ENCODE data around the gene TPRG1. TPM values are rescaled to one million over a fixed set of nuclear protein-coding genes. Genes with fewer than 3 reads are reported as not detected.

The TPRG1 gene
- total RNA-seq, 1 experiment from 2014 or later, result 0.04 TPM

- DNase-seq, result peak; percentile 7 to 55
- Histone ChIP-seq H3K27me3 (no peaks in the 10 kb centered on the region), H3K9me3 (replicated peaks) (no peaks in the 10 kb centered on the region), H3K4me3 (no peak overlapping the region), H3K4me1 (no peaks in the 10 kb centered on the region), H3K27ac (no peak overlapping the region), H3K36me3 (no peaks in the 10 kb centered on the region)
These were observed 23.7 kb upstream of the TPRG1 start for GRCh38 chr3:189148081-189148507.

GRCh38 chr3:189149203-189149602 is 22.6 kb upstream of the TPRG1 start:
- H3K27me3 ChIP-seq, result no peaks in the 10 kb centered on the region
- H3K36me3 ChIP-seq, result no peaks in the 10 kb centered on the region
- H3K27ac ChIP-seq, result no peak overlapping the region
- no peaks in the 10 kb centered on the region for H3K4me1 ChIP-seq
- no peak for DNase-seq
- H3K9me3 ChIP-seq (replicated peaks), result no peaks in the 10 kb centered on the region
- H3K4me3 ChIP-seq, result no peak overlapping the region

- Histone ChIP-seq H3K27me3 (no peaks in the 10 kb centered on the region), H3K9me3 (replicated peaks) (no peaks in the 10 kb centered on the region), H3K4me3 (no peak overlapping the region), H3K27ac (no peak overlapping the region), H3K36me3 (no peaks in the 10 kb centered on the region), H3K4me1 (no peaks in the 10 kb centered on the region)
- DNase-seq, result no peak
These were observed 14.4 kb upstream of the TPRG1 start for GRCh38 chr3:189157232-189158007.

- H3K4me1 ChIP-seq, result no peaks in the 10 kb centered on the region
- H3K4me3 ChIP-seq, result no peak overlapping the region
- no peaks in the 10 kb centered on the region for H3K36me3 ChIP-seq
- H3K27ac ChIP-seq, result no peak overlapping the region
- no peaks in the 10 kb centered on the region for H3K9me3 ChIP-seq (replicated peaks)
- H3K27me3 ChIP-seq, result no peaks in the 10 kb centered on the region
- DNase-seq, result no peak
These were observed 13.7 kb upstream of the TPRG1 start for GRCh38 chr3:189158034-189158433.

GRCh38 chr3:189160519-189161309 is 11.1 kb upstream of the TPRG1 start:
- Histone ChIP-seq H3K9me3 (replicated peaks) (no peaks in the 10 kb centered on the region), H3K27me3 (no peaks in the 10 kb centered on the region), H3K4me1 (no peaks in the 10 kb centered on the region), H3K4me3 (no peak overlapping the region), H3K36me3 (no peaks in the 10 kb centered on the region), H3K27ac (no peak overlapping the region)
- no peak for DNase-seq

GRCh38 chr3:189165092-189165612 is 6.6 kb upstream of the TPRG1 start:
- no peaks in the 10 kb centered on the region for H3K27me3 ChIP-seq
- no peak overlapping the region for H3K4me3 ChIP-seq
- no peaks in the 10 kb centered on the region for H3K36me3 ChIP-seq
- H3K27ac ChIP-seq, result no peak overlapping the region
- no peaks in the 10 kb centered on the region for H3K4me1 ChIP-seq
- no peaks in the 10 kb centered on the region for H3K9me3 ChIP-seq (replicated peaks)
- DNase-seq, result no peak

- Histone ChIP-seq H3K27me3 (no peaks in the 10 kb centered on the region), H3K4me1 (no peaks in the 10 kb centered on the region), H3K4me3 (no peak overlapping the region)
These were observed 5.5 kb upstream of the TPRG1 start for GRCh38 chr3:189166321-189166720.

GRCh38 chr3:189167027-189167766 is 4.6 kb upstream of the TPRG1 start:
- Histone ChIP-seq H3K27ac (no peak overlapping the region), H3K9me3 (replicated peaks) (no peaks in the 10 kb centered on the region), H3K4me3 (no peak overlapping the region), H3K27me3 (no peaks in the 10 kb centered on the region), H3K4me1 (no peaks in the 10 kb centered on the region), H3K36me3 (no peaks in the 10 kb centered on the region)
- DNase-seq, result no peak

More at GRCh38 chr3:189166321-189166720, 5.5 kb upstream of the TPRG1 start:
- DNase-seq, result no peak
- H3K27ac ChIP-seq, result no peak overlapping the region
- H3K36me3 ChIP-seq, result no peaks in the 10 kb centered on the region
- H3K9me3 ChIP-seq (replicated peaks), result no peaks in the 10 kb centered on the region

- Histone ChIP-seq H3K4me3 (no peak overlapping the region), H3K9me3 (replicated peaks) (no peaks in the 10 kb centered on the region), H3K27me3 (no peaks in the 10 kb centered on the region), H3K27ac (no peak overlapping the region), H3K4me1 (no peaks in the 10 kb centered on the region), H3K36me3 (no peaks in the 10 kb centered on the region)
- DNase-seq, result no peak
These were observed 3.1 kb upstream of the TPRG1 start for GRCh38 chr3:189168711-189169110.

- Histone ChIP-seq H3K36me3 (no peaks in the 10 kb centered on the region), H3K4me1 (no peaks in the 10 kb centered on the region), H3K4me3 (no peak overlapping the region), H3K27me3 (no peaks in the 10 kb centered on the region), H3K9me3 (replicated peaks) (no peaks in the 10 kb centered on the region), H3K27ac (no peak overlapping the region)
- no peak for DNase-seq
These were observed 2.0 kb upstream of the TPRG1 start for GRCh38 chr3:189169728-189170127.

GRCh38 chr3:189170559-189170958 is 1.2 kb upstream of the TPRG1 start:
- no peaks in the 10 kb centered on the region for H3K4me1 ChIP-seq
- H3K9me3 ChIP-seq (replicated peaks), result no peaks in the 10 kb centered on the region
- H3K27me3 ChIP-seq, result no peaks in the 10 kb centered on the region
- no peak for DNase-seq
- H3K36me3 ChIP-seq, result no peaks in the 10 kb centered on the region
- H3K27ac ChIP-seq, result no peak overlapping the region
- H3K4me3 ChIP-seq, result no peak overlapping the region

GRCh38 chr3:189172668-189173419 is 1.1 kb downstream of the TPRG1 start:
- no peaks in the 10 kb centered on the region for H3K9me3 ChIP-seq (replicated peaks)
- H3K36me3 ChIP-seq, result no peaks in the 10 kb centered on the region
- no peaks in the 10 kb centered on the region for H3K4me1 ChIP-seq
- H3K4me3 ChIP-seq, result no peak overlapping the region
- H3K27me3 ChIP-seq, result no peaks in the 10 kb centered on the region
- H3K27ac ChIP-seq, result no peak overlapping the region
- no peak for DNase-seq

GRCh38 chr3:189184566-189184965 is 12.8 kb downstream of the TPRG1 start:
- no peaks in the 10 kb centered on the region for H3K4me1 ChIP-seq
- H3K4me3 ChIP-seq, result no peak overlapping the region
- no peak overlapping the region for H3K27ac ChIP-seq
- no peak for DNase-seq
- no peaks in the 10 kb centered on the region for H3K27me3 ChIP-seq
- no peaks in the 10 kb centered on the region for H3K9me3 ChIP-seq (replicated peaks)
- no peaks in the 10 kb centered on the region for H3K36me3 ChIP-seq

- no peak for DNase-seq
- no peak overlapping the region for H3K27ac ChIP-seq
- H3K4me1 ChIP-seq, result no peaks in the 10 kb centered on the region
- no peak overlapping the region for H3K4me3 ChIP-seq
- no peaks in the 10 kb centered on the region for H3K27me3 ChIP-seq
- no peaks in the 10 kb centered on the region for H3K9me3 ChIP-seq (replicated peaks)
- H3K36me3 ChIP-seq, result no peaks in the 10 kb centered on the region
These were observed 14.3 kb downstream of the TPRG1 start for GRCh38 chr3:189186101-189186500.
